Activated naive CD8-positive, alpha-beta T cell treated with anti-CD3 and anti-CD28 coated beads, Interleukin-2, amount 50 U/mL, for 24 hours (primary cell): ENCODE data around the gene SCRT2.

ENCODE experiments used
- ATAC-seq: fragments of 150-1000 bp; cut with Tn5 transposase; one replicate; pipeline ENCODE4 v1.10.0; 2021
- DNase-seq: peaks from one replicate; pipeline ENCODE4 v3.0.0; 2021
- H3K27ac Mint-ChIP-seq: one replicate; pipeline ENCODE4 v1.8.0; 2021; ENCODE audit warnings: mild to moderate bottlenecking, mixed read lengths
- H3K27me3 Mint-ChIP-seq: one replicate; pipeline ENCODE4 v1.8.0; 2021; ENCODE audit warnings: mixed read lengths
- H3K36me3 Mint-ChIP-seq: one replicate; pipeline ENCODE4 v1.8.0; 2021; ENCODE audit warnings: low read depth, mixed read lengths
- H3K4me1 Mint-ChIP-seq: one replicate; pipeline ENCODE4 v1.8.0; 2021; ENCODE audit warnings: mixed read lengths
- H3K4me3 Mint-ChIP-seq: one replicate; pipeline ENCODE4 v1.8.0; 2021; ENCODE audit warnings: mild to moderate bottlenecking, moderate library complexity, mixed read lengths
- H3K9me3 Mint-ChIP-seq: one replicate; pipeline ENCODE4 v1.8.0; 2021; ENCODE audit warnings: mixed read lengths

SCRT2 gene

DNA sequence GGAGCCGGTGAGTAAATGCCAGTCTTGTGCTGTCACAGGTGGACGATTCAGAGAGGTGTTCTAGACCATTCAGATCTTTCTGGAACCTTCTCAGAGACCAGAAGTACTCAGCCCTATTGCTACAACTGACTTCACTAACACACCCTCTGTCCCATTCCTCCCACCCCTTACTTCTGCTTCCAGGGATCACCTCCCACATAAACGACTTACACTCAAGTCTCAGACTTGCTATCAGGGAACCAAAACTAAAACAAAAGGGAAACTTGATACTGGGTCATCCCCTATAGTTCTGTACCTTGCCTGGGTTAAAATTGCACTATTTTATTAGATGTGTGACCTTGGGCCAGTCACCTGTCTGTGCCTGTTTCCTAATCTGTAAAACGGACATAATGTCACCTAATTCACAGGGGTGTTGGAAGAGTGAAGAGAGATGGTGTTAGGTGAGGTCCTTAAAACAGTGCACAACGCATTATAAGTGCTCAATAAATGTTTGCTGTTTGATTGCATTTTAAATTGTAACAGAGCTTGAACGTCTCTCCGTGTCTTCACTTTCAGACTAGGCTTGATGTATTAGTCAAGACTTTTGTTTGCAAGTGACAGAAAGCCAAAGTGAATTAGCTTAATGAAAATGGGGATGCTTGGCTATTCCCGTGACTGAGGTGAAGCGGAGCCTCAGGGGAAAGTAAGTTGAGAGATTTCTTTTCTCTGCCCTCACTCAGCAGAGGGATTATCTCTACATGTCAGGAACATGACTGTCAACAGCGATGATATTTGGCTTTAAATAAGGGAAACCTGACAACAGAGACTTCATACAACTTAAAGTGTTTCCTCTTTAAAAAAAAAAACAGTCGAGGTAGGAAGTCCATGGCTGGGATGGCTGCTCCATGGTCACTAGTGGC, 19.6 kb downstream of the SCRT2 start:
- peaks cover 35% of the 10 kb centered on the region for H3K27me3 Mint-ChIP-seq
- no peaks in the 10 kb centered on the region for H3K36me3 Mint-ChIP-seq
- H3K27ac Mint-ChIP-seq, result no peak overlapping the region
- no peak overlapping the region for H3K4me3 Mint-ChIP-seq
- H3K9me3 Mint-ChIP-seq, result no peaks in the 10 kb centered on the region
- peaks cover 26% of the 10 kb centered on the region for H3K4me1 Mint-ChIP-seq
- no peak for DNase-seq
- no peak for ATAC-seq

- Mint-ChIP-seq H3K4me3 (no peak overlapping the region), H3K4me1 (peaks cover 26% of the 10 kb centered on the region), H3K27ac (peak overlapping the region; percentile 7)
Measured at GRCh38 chr20:654417-654750, 21.2 kb downstream of the SCRT2 start.

GRCh38 chr20:653590-654416, 21.8 kb downstream of the SCRT2 start:
- Mint-ChIP-seq H3K4me1 (peaks cover 26% of the 10 kb centered on the region), H3K9me3 (no peaks in the 10 kb centered on the region), H3K4me3 (peak overlapping the region; percentile 84), H3K27me3 (peaks cover 17% of the 10 kb centered on the region), H3K27ac (peak overlapping the region; percentile 81), H3K36me3 (peaks cover 16% of the 10 kb centered on the region)
- ATAC-seq (no peak), DNase-seq (no peak)

More at GRCh38 chr20:654417-654750, 21.2 kb downstream of the SCRT2 start:
- peaks cover 21% of the 10 kb centered on the region for H3K27me3 Mint-ChIP-seq
- peaks cover 12% of the 10 kb centered on the region for H3K36me3 Mint-ChIP-seq
- H3K9me3 Mint-ChIP-seq, result no peaks in the 10 kb centered on the region
- DNase-seq, result no peak
- ATAC-seq, result no peak

GRCh38 chr20:653110-653589, 22.5 kb downstream of the SCRT2 start, which contains the start of gene SRXN1:
SRXN1 (minus strand) TSS chr20:653200; CDS start chr20:653185, 15 bp downstream.
- Mint-ChIP-seq H3K27ac (peak within 1 kb of the TSS; percentile 84), H3K27me3 (peaks cover 11% of the 10 kb centered on the region)

GRCh38 chr20:652615-653109, 22.9 kb downstream of the SCRT2 start:
- Mint-ChIP-seq H3K4me1 (peaks cover 26% of the 10 kb centered on the region), H3K27me3 (peaks cover 8% of the 10 kb centered on the region), H3K27ac (peak overlapping the region; percentile 84), H3K36me3 (peaks cover 28% of the 10 kb centered on the region), H3K4me3 (peak overlapping the region; percentile 84), H3K9me3 (no peaks in the 10 kb centered on the region)
- DNase-seq (no peak), ATAC-seq (no peak)

More at GRCh38 chr20:653110-653589, 22.5 kb downstream of the SCRT2 start, which contains the start of gene SRXN1:
- Mint-ChIP-seq H3K9me3 (no peaks in the 10 kb centered on the region), H3K36me3 (peaks cover 23% of the 10 kb centered on the region), H3K4me1 (peaks cover 26% of the 10 kb centered on the region), H3K4me3 (peak within 1 kb of the TSS; percentile 84)
- DNase-seq (peak; percentile 89), ATAC-seq (peak; percentile 88)

GRCh38 chr20:651713-652614, 23.6 kb downstream of the SCRT2 start:
- Mint-ChIP-seq H3K4me1 (peaks cover 26% of the 10 kb centered on the region), H3K9me3 (no peaks in the 10 kb centered on the region), H3K36me3 (peaks cover 33% of the 10 kb centered on the region), H3K4me3 (peak overlapping the region; percentile 84), H3K27me3 (peaks cover 8% of the 10 kb centered on the region), H3K27ac (peak overlapping the region; percentile 84)
- ATAC-seq, result no peak
- no peak for DNase-seq

DNA sequence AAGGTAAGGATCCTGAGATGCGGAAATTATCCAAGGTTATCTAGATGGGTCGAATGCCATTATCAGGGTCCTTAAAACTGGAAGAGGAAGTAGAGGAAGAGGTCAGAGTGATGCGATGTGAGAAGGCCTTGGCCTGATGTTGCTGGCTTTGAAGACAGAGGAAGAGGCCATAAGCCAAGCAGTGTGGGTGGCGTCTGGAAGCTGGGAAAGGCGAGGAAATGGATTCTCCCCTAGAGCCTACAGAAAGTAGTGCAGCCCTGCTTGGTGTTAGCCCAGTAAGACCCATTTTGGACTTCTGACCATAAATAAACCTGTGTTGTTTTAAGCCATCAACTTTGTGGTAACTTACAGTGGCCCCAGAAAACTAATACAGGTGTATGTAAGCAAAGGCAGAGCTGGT, 24.6 kb downstream of the SCRT2 start:
- DNase-seq (no peak), ATAC-seq (no peak)
- Mint-ChIP-seq H3K27ac (no peak overlapping the region), H3K4me3 (peak overlapping the region; percentile 84), H3K36me3 (peaks cover 37% of the 10 kb centered on the region), H3K4me1 (peaks cover 28% of the 10 kb centered on the region), H3K27me3 (peaks cover 8% of the 10 kb centered on the region), H3K9me3 (no peaks in the 10 kb centered on the region)

- Mint-ChIP-seq H3K4me1 (peaks cover 33% of the 10 kb centered on the region), H3K36me3 (peaks cover 37% of the 10 kb centered on the region), H3K27ac (no peak overlapping the region), H3K27me3 (peaks cover 6% of the 10 kb centered on the region), H3K9me3 (no peaks in the 10 kb centered on the region), H3K4me3 (no peak overlapping the region)
- ATAC-seq, result no peak
- no peak for DNase-seq
Measured at GRCh38 chr20:650281-650680, 25.3 kb downstream of the SCRT2 start.

GRCh38 chr20:647479-648019, 28.1 kb downstream of the SCRT2 start:
- no peak overlapping the region for H3K27ac Mint-ChIP-seq
- ATAC-seq, result no peak
- peaks cover 25% of the 10 kb centered on the region for H3K4me1 Mint-ChIP-seq
- H3K36me3 Mint-ChIP-seq, result peaks cover 37% of the 10 kb centered on the region
- DNase-seq, result no peak
- peaks cover 12% of the 10 kb centered on the region for H3K27me3 Mint-ChIP-seq
- no peak overlapping the region for H3K4me3 Mint-ChIP-seq
- no peaks in the 10 kb centered on the region for H3K9me3 Mint-ChIP-seq

DNA sequence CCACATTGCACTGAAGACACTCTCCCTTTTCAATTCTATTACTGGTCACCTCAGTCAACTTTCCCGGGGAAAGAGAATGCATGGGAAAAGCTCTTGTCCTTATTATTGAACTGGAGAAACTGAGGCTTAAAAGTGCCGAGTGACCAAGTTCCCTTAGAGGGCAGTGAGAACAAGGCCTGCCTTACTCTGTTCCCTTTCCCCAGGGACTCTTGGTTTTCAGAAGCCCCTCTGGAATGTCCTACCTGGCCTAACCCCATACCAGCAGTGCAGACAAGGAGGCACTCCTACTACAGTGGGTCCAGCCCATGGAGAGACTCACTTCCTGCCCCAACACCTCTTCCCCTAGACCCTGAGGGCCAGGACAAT, 28.8 kb downstream of the SCRT2 start:
- Mint-ChIP-seq H3K27ac (no peak overlapping the region), H3K27me3 (peaks cover 12% of the 10 kb centered on the region), H3K4me1 (peaks cover 19% of the 10 kb centered on the region), H3K4me3 (no peak overlapping the region), H3K9me3 (no peaks in the 10 kb centered on the region), H3K36me3 (peaks cover 37% of the 10 kb centered on the region)
- no peak for DNase-seq
- no peak for ATAC-seq

GRCh38 chr20:646107-646867, 29.3 kb downstream of the SCRT2 start:
- H3K27me3 Mint-ChIP-seq, result peaks cover 15% of the 10 kb centered on the region

DNA sequence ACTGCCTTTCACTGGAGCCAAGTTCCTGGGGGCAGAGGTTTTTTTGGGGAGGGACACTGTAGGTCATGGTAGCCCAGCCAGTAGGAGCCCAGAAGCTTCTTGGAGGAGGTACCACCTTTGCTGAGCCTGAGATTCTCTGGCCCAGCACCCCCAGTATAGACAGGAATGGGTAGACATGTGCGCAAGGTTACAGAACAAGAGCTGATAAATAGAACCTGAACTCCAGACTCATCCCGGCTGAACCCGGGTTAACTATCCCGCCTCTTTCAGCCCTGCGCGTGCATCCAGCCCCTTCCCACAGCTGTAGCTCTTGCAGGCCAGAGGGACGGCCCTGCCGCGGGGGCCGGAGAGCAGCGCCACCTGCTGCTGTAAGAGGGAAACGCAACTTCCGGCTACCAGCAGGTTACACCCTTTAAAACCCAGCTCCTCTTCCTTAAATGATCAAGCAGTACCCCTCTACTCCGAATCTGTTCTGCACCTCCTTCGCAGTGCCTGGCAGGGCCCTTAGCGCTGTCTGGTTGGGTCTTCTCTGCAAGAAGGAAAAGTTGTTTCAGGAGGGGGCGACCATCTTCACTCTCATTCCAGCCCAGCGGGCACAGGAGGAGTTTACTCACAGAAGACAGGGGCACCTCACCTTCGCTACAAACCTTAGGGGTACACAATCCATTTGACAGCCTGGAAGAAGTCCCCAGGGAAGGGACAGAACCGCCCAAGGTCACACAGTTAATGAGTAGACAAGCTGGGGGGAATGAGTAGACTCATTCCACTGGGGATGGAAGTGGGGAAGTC, 30.1 kb downstream of the SCRT2 start:
- H3K36me3 Mint-ChIP-seq, result peaks cover 33% of the 10 kb centered on the region
- H3K9me3 Mint-ChIP-seq, result no peaks in the 10 kb centered on the region
- peak; percentile 83 for DNase-seq
- peak; percentile 63 for ATAC-seq
- H3K27me3 Mint-ChIP-seq, result peaks cover 18% of the 10 kb centered on the region
- no peak overlapping the region for H3K4me3 Mint-ChIP-seq
- H3K27ac Mint-ChIP-seq, result no peak overlapping the region
- peaks cover 19% of the 10 kb centered on the region for H3K4me1 Mint-ChIP-seq

More at GRCh38 chr20:646107-646867, 29.3 kb downstream of the SCRT2 start:
- H3K27ac Mint-ChIP-seq, result no peak overlapping the region
- no peaks in the 10 kb centered on the region for H3K9me3 Mint-ChIP-seq
- peaks cover 37% of the 10 kb centered on the region for H3K36me3 Mint-ChIP-seq
- H3K4me3 Mint-ChIP-seq, result no peak overlapping the region
- peaks cover 17% of the 10 kb centered on the region for H3K4me1 Mint-ChIP-seq
- ATAC-seq (no peak), DNase-seq (no peak)
